GM21576 (cell line): Measurements from ENCODE around the gene SH2D6.
"Not testable (repeated sequence)": the region's sequence is repeated elsewhere in the genome, so short reads cannot be mapped to it uniquely, and the experiment has no call there.

Experiments
- ATAC-seq: cut with Tn5 transposase; IDR thresholded peaks from one replicate; pipeline ENCODE4 v1.9.1; 2021; ENCODE audit warnings: mild to moderate bottlenecking, moderate library complexity; ENCODE audit not compliant: unreplicated experiment

SH2D6 gene

GRCh38 chr2:85439025-85439472 lies 20.5 kb downstream of the SH2D6 start:
- ATAC-seq = no peak

GRCh38 chr2:85439569-85439968 lies 21.1 kb downstream of the SH2D6 start:
- not testable (repeated sequence) for ATAC-seq

GRCh38 chr2:85439986-85440385 lies 21.5 kb downstream of the SH2D6 start:
- no peak for ATAC-seq

GRCh38 chr2:85440729-85441128 lies 22.2 kb downstream of the SH2D6 start:
- ATAC-seq = no peak

- no peak for ATAC-seq
These were observed 23.4 kb downstream of the SH2D6 start for GRCh38 chr2:85441864-85442263.

GRCh38 chr2:85444629-85445172 lies 26.2 kb downstream of the SH2D6 start:
- ATAC-seq = no peak

GRCh38 chr2:85445316-85446295 lies 27.1 kb downstream of the SH2D6 start:
- ATAC-seq = no peak

- ATAC-seq = no peak
These were observed 28.0 kb downstream of the SH2D6 start for GRCh38 chr2:85446296-85447221.

- no peak for ATAC-seq
These were observed 28.7 kb downstream of the SH2D6 start for GRCh38 chr2:85447222-85447585.

- no peak for ATAC-seq
These were observed 30.1 kb downstream of the SH2D6 start for GRCh38 chr2:85448461-85449213.

GRCh38 chr2:85449214-85449588 lies 30.7 kb downstream of the SH2D6 start:
- no peak for ATAC-seq

- no peak for ATAC-seq
These were observed 33.7 kb downstream of the SH2D6 start for GRCh38 chr2:85452237-85452636.

GRCh38 chr2:85453571-85453970 lies 35.1 kb downstream of the SH2D6 start:
- no peak for ATAC-seq

GRCh38 chr2:85455552-85456090 lies 37.1 kb downstream of the SH2D6 start:
- ATAC-seq = no peak

- ATAC-seq = no peak
These were observed 38.5 kb downstream of the SH2D6 start for GRCh38 chr2:85457043-85457442.

- no peak for ATAC-seq
These were observed 39.4 kb downstream of the SH2D6 start for GRCh38 chr2:85457877-85458316.

GRCh38 chr2:85458601-85459563 lies 40.4 kb downstream of the SH2D6 start:
- no peak for ATAC-seq

- no peak for ATAC-seq
These were observed 41.3 kb downstream of the SH2D6 start for GRCh38 chr2:85459771-85460170.

GRCh38 chr2:85462322-85462721 lies 43.8 kb downstream of the SH2D6 start:
- ATAC-seq = no peak
